ENCODE data around the gene HIVEP1.

Gene HIVEP1

DNA sequence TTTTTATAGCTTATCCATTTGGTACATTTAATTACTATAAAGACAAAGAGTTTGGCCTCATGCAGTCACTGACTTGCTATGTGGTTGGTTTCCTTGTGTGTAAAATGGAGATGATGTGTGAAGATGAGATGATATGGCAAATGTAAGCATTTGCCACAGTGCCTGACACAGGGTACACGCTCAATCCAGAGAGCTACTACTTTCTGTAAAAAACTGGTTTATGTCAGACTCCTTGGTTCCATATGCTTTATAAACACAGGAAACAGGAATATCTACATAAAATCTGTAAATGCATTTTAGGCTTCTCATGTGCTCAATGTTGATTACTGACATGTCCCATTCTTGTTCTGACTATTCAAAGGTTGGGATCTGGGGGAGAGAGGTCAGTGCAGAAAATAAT is 10.4 kb downstream of the HIVEP1 start:
- DNase-seq = no peak

DNA sequence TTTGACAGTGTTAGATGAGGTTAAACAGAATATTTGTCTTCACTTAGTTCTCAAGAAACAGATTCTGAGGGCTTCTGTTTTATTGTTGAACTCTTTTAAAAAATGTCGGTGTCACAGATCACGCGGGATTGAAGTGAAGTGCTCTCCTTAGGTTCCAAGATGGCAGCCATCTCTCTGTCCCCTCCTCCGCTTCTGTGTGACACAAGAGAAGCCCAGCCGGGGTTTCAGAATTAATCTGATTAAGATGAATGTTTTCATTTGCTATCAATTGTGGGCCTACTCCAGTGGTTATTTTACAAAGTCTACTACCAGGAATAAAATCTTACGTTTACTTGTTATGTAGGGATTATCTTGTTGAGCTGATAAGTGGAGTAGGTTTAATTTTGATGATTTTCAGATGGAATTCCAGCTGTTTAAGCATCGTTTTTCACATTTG is 10.9 kb downstream of the HIVEP1 start:
- DNase-seq = no peak

DNA sequence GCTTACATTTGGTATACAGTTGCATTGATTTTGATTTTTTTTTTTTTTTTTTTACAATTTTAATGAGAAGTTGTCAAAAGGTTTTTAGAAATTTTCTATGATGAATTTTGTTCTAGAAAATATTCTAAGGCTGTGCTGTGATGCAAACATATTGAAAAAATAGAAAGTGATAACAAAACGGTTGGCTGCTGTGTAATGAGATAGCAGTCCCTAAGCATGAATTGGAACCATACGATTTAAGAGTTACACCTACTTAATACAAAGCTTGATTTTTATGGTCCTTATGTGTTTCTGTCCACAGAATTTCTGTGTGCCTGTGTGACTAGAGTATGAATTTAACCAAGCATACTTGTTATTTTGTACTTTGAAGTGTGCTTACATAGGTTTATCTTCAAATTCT is 12.1 kb downstream of the HIVEP1 start:
- DNase-seq = no peak

DNA sequence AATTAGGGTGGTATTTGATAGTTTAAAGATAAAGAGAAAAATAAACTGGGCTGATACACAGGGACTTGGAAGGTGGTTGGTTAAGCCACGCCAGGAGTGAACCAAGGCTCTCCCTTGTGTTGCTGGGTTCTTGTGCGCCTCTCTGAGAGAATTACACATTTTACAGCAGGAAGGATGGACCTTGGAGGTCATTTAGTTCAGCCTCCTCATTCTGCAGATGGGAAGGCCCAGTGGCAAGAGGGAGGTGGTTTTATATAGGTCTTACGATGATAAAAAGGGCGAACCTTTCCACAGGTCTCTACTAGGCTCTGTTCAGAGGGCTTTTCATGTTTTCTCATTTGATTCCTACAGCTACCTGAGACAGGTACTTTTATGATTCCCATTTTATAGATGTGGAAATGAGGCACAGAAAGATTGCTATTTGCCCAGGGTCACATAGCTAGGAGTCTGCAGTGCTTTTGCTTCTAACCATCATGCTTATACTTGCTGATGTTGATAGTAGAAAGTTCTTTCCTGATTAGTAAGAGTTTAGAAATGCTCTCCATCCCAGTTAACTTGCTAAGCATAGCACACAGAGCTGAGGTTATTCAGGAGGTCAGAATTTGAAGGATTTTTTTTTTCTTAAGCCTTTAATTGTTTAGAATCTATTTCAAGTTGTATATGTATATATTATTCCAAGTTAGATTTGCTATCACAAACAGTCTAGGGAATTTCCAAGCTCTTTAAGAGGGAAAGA is 12.8 kb downstream of the HIVEP1 start:
- DNase-seq = no peak

DNA sequence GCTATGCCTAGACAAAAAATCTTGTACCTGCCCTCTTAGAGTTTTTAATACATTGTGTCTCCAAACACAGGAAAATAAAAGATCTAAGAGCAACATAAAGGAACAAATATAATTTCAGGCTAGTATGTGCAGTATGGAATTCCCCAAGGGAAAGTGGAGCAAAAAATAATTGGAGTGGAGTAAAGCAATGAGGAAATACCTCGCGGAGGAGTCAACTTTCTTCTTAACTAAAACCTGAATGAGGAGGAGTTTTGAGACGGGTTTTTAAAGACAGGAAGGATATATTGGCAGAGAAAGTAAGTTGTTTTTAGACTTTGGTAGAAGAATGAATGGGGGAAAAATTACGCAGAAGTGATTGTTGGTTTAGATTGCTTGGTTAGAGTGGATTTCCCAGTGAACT is 14.0 kb downstream of the HIVEP1 start:
- DNase-seq = no peak

DNA sequence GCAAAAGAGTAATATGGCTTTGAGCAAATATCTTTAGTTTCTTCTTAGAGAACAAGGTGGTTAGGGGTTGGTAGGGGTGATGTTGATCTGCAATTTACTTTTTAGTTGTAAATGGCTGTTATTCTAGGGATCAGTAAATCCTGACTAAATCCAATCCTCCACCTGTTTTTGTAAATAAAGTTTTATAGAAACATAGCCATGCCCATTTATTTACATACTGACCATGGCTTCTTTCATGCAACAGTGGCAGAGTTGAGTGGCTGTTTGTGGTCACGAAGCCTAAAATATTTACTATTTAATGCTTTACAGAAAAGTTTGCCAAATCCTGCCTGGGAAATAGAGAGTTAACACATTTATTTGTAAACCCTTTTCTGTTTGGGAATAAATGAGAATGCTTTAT is 14.7 kb downstream of the HIVEP1 start:
- no peak for DNase-seq

DNA sequence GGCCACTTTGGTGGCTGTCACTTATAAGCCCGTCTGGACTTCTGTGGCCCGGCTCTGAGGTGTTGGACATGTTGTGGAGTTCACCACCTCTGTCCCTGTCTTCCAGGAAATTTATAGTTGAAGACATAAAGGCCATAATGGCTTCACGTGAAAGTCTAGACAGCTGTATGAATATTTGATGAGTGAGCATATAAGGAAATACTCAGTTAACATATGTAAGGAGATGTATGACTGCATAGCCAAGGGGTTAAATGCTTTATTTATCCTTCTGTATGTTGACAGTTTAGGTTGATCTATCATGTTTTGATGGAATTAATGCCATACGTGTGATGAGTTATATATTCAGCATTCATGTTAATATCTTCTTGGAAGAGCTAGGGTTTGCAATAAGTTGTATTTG is 16.1 kb downstream of the HIVEP1 start:
- DNase-seq = no peak

DNA sequence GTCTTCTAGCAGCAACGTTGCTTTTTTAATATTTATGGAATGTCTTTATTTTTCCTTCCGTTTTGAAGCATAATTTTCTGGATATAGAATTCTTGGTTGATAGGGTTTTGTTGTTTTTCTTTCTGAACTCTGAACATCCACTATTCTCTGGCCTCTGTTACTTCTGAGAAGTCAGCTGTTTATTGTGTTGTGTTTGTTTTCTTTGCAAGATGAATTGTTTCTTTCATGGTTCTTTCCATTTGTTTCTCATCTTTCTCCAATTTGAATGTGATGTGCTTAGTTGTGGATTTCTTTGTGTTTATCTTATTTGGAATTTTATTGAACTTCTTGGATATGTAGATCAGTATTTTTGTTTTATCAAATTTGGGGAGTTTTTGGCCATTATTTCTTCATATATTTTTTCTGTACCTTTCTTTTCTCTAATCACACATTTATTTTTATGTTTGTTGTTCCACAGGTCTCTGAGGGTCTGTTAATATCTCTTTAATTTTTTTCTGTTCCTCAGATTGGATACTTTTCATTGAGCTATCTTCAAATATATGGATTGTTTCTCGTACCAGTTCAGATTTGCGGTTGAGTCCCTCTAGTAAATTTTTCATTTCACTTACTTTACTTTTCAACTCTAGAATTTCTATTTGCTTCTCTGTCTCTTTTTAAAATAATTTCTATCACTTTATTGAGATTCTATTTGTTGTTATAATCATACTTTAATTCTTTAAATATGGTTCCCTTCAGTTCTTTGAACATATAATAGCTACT is 18.0 kb downstream of the HIVEP1 start:
- no peak for DNase-seq

DNA sequence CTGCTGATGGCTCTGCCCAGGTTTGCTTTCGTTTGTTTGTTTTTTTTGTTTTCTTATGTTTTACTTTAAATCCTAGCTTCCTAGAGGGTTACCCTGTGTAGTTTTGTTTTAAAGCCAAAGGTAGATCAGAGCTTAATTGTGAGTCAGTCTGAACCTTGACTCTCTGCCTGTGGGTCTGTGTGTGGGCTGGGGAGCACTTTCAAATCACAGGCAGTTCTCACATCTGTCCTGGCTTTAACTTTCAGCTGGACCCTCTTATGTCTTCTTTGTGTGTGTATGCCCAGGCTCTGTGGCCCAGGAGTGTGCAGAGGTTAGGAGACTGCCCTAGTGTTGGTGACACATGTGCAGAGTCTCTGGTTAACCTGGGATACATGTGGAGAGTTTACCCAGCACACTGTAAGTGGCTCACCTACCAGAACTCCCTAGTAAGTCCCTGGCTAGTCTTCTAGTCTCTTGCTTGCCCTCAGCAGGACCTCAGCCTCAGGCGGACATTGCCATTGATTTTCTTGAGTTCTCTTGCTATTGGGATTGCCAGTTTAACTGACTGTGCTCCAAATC is 19.0 kb downstream of the HIVEP1 start:
- DNase-seq = no peak

DNA sequence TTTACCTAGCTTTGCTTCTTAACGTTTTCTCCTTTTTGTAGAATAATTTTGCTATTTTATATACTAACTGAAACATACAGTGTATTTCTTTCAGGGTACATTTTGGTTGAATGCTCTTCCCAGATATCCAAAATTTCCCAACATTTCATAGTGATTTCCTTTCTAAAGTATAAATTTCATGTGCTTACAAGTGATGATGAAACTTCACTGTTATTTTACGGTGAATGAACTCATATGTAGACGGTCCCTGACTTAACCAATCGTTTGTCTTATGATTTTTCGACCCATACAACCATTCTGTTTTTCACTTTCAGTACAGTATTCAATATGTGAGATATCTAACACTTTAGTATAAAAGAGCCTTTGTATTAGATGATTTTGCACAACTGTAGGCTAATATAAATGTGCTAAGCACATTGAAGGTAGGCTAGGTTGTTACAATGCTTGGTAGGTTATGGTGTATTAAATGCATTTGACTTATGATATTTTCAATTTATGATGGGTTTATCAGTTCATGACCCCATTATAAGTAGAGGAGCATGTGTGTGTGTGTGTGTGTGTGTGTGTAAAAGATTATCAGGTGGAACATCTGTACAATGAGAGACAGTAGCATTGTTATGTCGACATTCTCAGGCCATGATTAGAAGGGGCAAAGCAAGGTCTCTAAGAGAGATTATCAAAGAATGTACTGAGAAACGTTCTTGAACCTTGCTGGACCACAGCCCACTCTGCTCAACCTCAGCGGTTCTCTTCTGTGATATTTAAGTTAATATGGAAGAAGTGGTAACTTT is 20.9 kb downstream of the HIVEP1 start:
- DNase-seq = no peak

DNA sequence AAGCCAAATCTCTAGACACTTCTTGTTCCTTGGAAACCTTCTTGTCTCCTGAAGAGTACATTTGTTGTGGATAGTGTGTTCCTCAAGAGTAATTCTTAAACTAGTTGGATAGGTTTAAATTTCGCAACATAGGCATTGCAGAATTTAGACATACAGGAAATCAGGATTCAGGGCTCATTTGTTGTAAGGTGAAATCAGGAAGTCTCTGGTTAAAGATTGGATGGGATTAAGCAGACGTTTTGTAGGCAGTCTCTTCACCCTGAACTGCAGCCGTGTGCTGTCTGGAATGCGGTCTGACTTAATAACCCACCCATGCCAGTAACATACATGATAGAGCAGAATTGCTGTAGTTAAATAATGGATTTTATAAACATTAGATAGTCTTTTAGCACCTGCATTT is 21.7 kb downstream of the HIVEP1 start:
- DNase-seq = no peak

DNA sequence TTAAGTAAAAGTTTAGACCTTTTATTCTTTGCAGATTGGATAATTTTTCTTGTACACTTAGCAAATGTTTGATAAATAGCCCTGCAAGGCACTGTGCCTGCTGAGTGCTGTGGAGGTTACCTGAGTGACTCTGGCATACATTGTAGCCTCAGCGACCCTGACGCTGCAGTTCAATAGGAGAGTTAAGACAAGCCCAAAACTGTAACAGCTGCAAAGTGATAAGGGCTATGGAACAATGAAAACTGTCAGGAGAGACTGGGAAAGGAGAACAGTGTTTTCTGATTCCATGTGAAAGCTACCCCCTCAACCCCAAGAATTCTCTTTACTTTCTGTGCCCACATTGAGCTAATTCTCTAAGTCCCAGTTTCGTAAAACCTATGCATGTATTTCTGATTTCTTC is 22.2 kb downstream of the HIVEP1 start:
- no peak for DNase-seq

DNA sequence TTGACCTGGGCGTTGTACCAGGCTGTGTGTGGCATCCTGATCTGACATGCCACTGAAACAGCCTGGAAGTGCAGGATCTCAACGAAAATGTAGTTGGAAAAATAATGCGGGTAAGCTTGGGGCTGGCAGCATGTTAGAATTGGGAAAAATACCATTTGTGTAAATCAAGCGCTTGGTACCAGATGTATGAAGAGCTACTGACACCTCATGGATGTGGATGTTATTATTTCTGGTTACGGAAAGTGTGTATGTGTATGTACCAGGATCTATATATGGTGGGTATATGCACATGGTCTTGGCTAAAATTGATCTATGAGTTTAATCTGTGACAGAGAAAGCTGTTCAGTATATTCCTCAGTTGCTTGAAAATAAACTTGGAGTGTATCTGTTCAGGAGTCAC is 22.7 kb downstream of the HIVEP1 start:
- DNase-seq = no peak

DNA sequence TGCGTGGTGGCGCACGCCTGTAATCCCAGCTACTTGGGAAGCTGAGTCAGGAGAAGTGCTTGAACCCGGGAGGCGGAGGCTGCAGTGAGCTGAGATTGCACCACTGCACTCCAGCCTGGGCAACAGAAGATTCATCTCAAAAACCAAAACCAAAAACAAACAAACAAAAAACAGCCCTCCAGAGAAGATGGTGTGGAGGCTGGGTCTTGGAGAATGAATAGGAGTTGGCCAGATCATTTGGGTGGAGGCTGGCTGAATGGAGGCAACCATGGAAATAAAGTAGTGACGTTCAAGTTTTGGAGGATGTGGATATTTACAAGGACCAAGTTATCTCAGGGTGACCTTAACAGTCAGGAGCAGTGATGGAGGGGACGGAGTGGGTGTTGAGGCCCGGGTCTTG is 24.7 kb downstream of the HIVEP1 start:
- DNase-seq = no peak

DNA sequence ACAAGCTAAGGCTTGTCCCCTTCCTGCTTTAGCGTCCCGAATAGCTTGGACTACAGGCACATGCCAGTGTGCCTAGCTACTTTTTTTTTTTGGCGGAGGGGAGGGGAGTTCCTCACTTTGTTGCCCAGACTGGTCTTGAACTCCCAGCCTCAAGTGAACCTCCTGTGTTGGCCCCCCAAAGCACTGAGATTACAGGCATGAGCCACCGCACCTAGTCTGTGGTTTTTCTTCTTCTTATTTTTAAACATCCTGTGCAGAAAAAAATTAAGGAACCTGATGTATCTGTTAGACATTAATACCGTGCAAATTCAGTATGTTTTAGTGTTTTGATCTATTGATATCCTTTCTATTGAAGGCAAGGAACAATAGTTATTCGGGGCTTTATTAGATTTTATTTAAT is 25.7 kb downstream of the HIVEP1 start:
- DNase-seq = no peak

DNA sequence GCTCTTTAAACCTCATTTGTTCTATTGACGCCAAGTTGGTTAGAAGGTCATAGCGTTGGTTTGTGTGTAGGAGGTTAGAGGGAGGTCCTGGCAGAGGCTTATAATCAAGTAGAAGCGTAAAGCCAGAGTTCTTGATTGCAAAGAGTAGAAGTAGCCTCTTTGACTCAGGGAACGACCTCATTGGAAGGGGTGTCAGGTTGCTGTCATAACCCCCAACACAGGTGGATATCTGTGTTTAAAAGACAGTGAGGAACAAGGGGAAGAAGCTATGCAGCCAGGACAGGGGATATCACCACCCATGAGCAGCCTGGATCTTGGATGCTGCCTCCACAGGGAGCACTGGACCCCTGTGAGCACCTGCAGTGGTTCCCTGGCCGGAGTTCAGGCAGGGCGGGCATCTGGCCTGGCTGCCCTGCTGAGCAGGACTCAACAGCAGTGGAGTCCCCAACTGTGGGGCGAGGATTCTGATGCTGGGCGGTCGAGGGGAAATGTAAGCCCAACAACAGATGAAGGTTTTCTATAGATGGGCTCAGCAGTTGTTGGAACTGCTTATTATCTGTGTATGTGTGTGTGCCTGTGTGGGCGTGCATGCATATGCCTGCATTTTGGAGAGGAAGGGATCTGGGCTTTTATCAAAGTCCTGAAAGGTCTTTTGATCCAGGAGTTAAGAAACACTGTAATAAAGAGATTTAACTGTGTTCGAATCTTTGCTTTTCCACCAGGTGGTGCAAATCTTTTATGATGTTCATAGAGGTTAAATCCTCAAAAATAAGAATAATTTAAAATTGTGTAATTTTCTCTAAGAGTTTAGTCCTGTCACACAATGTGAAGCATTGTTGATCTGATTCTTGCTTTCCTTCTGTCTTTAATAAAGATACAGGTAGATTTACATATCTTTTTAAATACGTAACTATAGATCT is 27.7 kb downstream of the HIVEP1 start:
- DNase-seq = no peak

DNA sequence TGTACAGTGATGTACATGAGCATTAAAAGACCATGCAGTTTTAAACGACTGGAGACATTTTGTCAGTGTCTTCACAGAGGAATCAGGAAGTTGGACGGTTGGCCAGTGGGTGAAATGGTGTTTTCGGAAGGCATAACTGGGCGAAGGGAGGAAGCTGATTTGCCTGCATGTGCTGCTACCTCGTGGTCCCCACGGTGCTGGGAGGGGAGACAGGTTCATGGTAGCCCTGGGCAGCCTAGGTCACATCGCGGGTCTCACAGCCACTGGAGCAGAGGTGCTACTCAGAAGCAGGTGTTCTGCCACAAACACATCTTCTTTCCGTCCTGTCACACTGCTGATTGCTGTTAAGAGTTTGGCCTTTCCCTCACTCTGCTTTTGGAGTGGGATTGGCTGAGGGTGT is 35.2 kb downstream of the HIVEP1 start:
- no peak for DNase-seq

DNA sequence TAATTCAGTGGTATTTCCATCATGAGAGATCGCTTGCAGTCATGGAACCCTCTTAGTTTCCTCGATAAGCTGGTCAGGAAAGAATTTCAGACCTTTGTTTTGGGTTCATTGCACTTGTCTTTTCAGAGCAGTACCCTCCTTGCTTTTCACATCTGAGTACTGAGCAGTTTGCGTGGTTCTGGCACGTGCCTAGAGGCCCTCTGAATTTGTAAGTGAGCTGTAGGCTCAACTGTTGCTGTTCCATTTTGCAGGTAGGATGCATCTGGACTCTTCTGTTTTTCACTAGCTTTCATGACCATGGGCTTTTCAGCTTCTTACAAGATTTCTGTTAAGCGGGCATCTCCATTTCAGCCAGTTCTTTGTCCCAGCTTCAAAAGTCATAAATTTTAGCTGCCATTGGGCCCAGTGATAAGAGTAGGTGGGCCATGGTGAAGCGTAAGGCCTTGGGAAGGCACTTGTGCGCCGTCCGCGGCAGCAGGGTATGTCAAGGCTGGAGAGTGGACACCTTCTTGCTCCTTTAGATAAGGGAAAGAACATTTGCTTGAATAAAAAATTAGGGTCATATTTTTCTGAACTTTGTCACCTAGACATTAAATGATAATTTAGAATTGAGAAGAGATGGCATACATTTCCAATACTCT is 35.8 kb downstream of the HIVEP1 start:
- no peak for DNase-seq

DNA sequence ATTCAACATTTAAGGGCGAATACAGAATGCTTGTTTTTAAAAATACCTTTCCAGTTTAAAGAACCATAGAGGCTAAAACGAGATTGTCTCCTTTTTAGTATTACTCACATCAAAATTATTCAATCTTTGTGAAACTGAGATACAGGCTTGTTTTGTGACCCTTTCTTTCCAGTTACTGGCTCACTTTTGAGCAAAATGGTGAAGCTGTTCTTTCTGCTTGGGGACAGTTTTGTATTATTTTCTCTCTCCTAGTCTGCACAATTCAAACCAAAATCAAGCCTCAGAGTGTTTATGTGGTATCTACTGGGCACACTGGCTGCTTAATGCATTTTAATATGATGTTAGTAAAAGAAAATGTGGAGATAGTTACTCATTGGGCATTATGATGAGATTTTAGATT is 36.5 kb downstream of the HIVEP1 start:
- DNase-seq = peak; percentile 39

DNA sequence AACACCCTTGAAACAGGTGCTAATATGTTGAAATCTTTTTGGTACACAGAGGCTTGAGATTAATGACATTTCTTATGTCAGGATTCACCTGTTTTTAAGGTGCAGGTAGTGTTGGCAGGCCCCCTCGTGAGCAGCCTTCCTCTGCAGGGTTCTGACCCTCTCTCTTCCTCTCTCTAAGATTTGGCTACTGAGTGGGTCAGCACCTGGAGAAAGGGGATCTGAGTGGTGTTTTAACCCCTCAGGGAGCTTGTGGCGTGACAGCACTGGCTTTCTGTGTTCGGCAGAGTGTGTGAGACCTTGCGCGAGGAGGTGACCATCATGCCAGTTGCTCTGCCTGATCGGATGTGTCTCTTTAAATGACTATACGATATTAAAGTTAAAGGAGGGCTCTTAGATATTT is 37.1 kb downstream of the HIVEP1 start:
- DNase-seq = no peak

DNA sequence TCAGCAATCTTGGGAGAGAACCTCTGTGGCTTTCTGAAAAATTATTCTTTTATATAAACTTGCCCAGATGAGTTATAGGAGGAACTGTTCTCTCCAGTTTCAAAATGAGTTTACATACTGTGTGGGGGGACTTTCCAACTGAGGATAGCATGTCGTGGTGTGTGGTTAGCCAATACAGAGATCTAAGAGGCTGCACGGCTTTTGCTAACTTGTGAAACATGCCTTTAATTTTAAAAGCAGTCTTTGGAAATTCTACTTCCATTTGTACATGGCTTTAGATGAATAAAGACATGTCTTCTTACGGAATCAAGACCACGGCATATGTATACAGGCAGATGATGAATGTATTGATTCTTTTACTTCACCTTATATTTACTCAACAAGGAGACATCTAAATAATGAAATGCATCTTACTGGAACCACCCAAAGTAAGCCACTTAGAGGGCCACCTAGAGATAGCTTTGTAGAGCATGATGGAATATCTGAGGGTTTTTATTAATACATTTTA is 39.8 kb downstream of the HIVEP1 start:
- DNase-seq = peak; percentile 91

Data from activated CD4-positive, alpha-beta T cell treated with anti-CD3 and anti-CD28 coated beads, Interleukin-2, amount 50 U/mL, for 16 hours (primary cell).